SJCRH30 (cell line): Measurements from ENCODE around the gene KCNG1. TPM values are rescaled to one million over a fixed set of nuclear protein-coding genes. Genes with fewer than 3 reads are reported as not detected.

Source experiments
- DNase-seq, 2 experiments: peaks; one replicate each; pipeline ENCODE4 v3.0.0-alpha.2; 2015 to 2020
- H3K27ac ChIP-seq: fragments of 250-450 bp; sonication (Bioruptor Pico); 2 replicates; pipeline ENCODE4 v1.5.1; 2020; ENCODE audit warnings: mild to moderate bottlenecking, moderate library complexity
- H3K27me3 ChIP-seq: fragments of 250-450 bp; sonication (Bioruptor Pico); 2 replicates; pipeline ENCODE4 v1.5.1; 2020; ENCODE audit warnings: mild to moderate bottlenecking, moderate library complexity
- H3K36me3 ChIP-seq: fragments of 250-450 bp; sonication (Bioruptor Pico); 2 replicates; pipeline ENCODE4 v1.5.1; 2020; ENCODE audit warnings: mild to moderate bottlenecking, moderate library complexity
- H3K4me1 ChIP-seq: fragments of 250-450 bp; sonication (Bioruptor Pico); 2 replicates; pipeline ENCODE4 v1.5.1; 2020; ENCODE audit warnings: mild to moderate bottlenecking, moderate library complexity
- H3K4me3 ChIP-seq: fragments of 250-450 bp; sonication (Bioruptor Pico); 2 replicates; pipeline ENCODE4 v1.5.1; 2020; ENCODE audit warnings: mild to moderate bottlenecking, moderate library complexity
- H3K9me3 ChIP-seq: fragments of 250-450 bp; sonication (Bioruptor Pico); replicated peaks from 2 replicates; pipeline ENCODE4 v1.5.1; 2020; ENCODE audit warnings: mild to moderate bottlenecking, moderate library complexity
- total RNA-seq: library from RNA; depleted of rRNA; stranded (reverse); fragments of >200 nt; shearing (Covaris generic); gene quantifications from 2 replicates; pipeline ENCODE4 v1.2.3, GENCODE V29; 2014

KCNG1 gene
- total RNA-seq, 1 experiment from 2014 or later, result 9.3 TPM

GRCh38 chr20:51044796-51045195, 21.9 kb upstream of the KCNG1 start:
- no peak for DNase-seq
- Histone ChIP-seq H3K4me3 (no peak overlapping the region), H3K27me3 (no peaks in the 10 kb centered on the region), H3K4me1 (no peaks in the 10 kb centered on the region), H3K27ac (no peak overlapping the region), H3K9me3 (no peaks in the 10 kb centered on the region), H3K36me3 (no peaks in the 10 kb centered on the region)

- DNase-seq, result no peak
- Histone ChIP-seq H3K4me3 (no peak overlapping the region), H3K36me3 (no peaks in the 10 kb centered on the region), H3K27me3 (no peaks in the 10 kb centered on the region), H3K27ac (no peak overlapping the region), H3K9me3 (no peaks in the 10 kb centered on the region), H3K4me1 (no peaks in the 10 kb centered on the region)
Observed at GRCh38 chr20:51043811-51044210, 20.9 kb upstream of the KCNG1 start.

- no peaks in the 10 kb centered on the region for H3K36me3 ChIP-seq
- H3K4me1 ChIP-seq, result no peaks in the 10 kb centered on the region
- H3K9me3 ChIP-seq, result no peaks in the 10 kb centered on the region
- H3K4me3 ChIP-seq, result no peak overlapping the region
- DNase-seq, result no peak
- no peaks in the 10 kb centered on the region for H3K27me3 ChIP-seq
- no peak overlapping the region for H3K27ac ChIP-seq
Observed at GRCh38 chr20:51042657-51043247, 19.8 kb upstream of the KCNG1 start.

GRCh38 chr20:51042064-51042463, 19.2 kb upstream of the KCNG1 start:
- H3K36me3 ChIP-seq, result no peaks in the 10 kb centered on the region
- H3K27me3 ChIP-seq, result no peaks in the 10 kb centered on the region
- H3K9me3 ChIP-seq, result no peaks in the 10 kb centered on the region
- H3K4me3 ChIP-seq, result no peak overlapping the region
- no peak overlapping the region for H3K27ac ChIP-seq
- no peak for DNase-seq
- no peaks in the 10 kb centered on the region for H3K4me1 ChIP-seq

- Histone ChIP-seq H3K36me3 (no peaks in the 10 kb centered on the region), H3K27ac (no peak overlapping the region), H3K9me3 (no peaks in the 10 kb centered on the region), H3K4me3 (no peak overlapping the region), H3K4me1 (peaks cover 18% of the 10 kb centered on the region), H3K27me3 (no peaks in the 10 kb centered on the region)
- DNase-seq, result no peak
Observed at GRCh38 chr20:51037532-51038115, 14.7 kb upstream of the KCNG1 start.

GRCh38 chr20:51036827-51037531, 14.1 kb upstream of the KCNG1 start:
- DNase-seq, result no peak
- Histone ChIP-seq H3K4me1 (peaks cover 18% of the 10 kb centered on the region), H3K4me3 (no peak overlapping the region), H3K9me3 (no peaks in the 10 kb centered on the region), H3K27me3 (no peaks in the 10 kb centered on the region), H3K36me3 (no peaks in the 10 kb centered on the region), H3K27ac (no peak overlapping the region)

GRCh38 chr20:51036226-51036625, 13.3 kb upstream of the KCNG1 start:
- Histone ChIP-seq H3K4me3 (no peak overlapping the region), H3K36me3 (no peaks in the 10 kb centered on the region), H3K27me3 (no peaks in the 10 kb centered on the region), H3K27ac (no peak overlapping the region), H3K9me3 (no peaks in the 10 kb centered on the region), H3K4me1 (peaks cover 18% of the 10 kb centered on the region)
- DNase-seq, result no peak

GRCh38 chr20:51034988-51035656, 12.2 kb upstream of the KCNG1 start:
- Histone ChIP-seq H3K27me3 (no peaks in the 10 kb centered on the region), H3K9me3 (no peaks in the 10 kb centered on the region), H3K4me3 (no peak overlapping the region), H3K4me1 (peaks cover 18% of the 10 kb centered on the region), H3K36me3 (no peaks in the 10 kb centered on the region), H3K27ac (0 out of 2 replicates have a peak overlapping the region, but pooled peaks have one; percentile 43)
- peak; percentile 60 to 71 for DNase-seq

- Histone ChIP-seq H3K4me3 (no peak overlapping the region), H3K27ac (peak overlapping the region; percentile 43), H3K4me1 (peaks cover 18% of the 10 kb centered on the region), H3K9me3 (no peaks in the 10 kb centered on the region), H3K27me3 (no peaks in the 10 kb centered on the region), H3K36me3 (no peaks in the 10 kb centered on the region)
- peak in 1 of 2 experiments; percentile 31 for DNase-seq
Observed at GRCh38 chr20:51034476-51034875, 11.6 kb upstream of the KCNG1 start.

- peak; percentile 30 to 41 for DNase-seq
Observed at GRCh38 chr20:51029963-51030920, 7.3 kb upstream of the KCNG1 start.

GRCh38 chr20:51029556-51029955, 6.6 kb upstream of the KCNG1 start:
- Histone ChIP-seq H3K9me3 (no peaks in the 10 kb centered on the region), H3K4me3 (no peak overlapping the region), H3K27ac (no peak overlapping the region), H3K27me3 (no peaks in the 10 kb centered on the region), H3K36me3 (no peaks in the 10 kb centered on the region), H3K4me1 (peaks cover 14% of the 10 kb centered on the region)
- no peak for DNase-seq

More at GRCh38 chr20:51029963-51030920, 7.3 kb upstream of the KCNG1 start:
- Histone ChIP-seq H3K27me3 (no peaks in the 10 kb centered on the region), H3K9me3 (no peaks in the 10 kb centered on the region), H3K4me3 (no peak overlapping the region), H3K27ac (no peak overlapping the region), H3K36me3 (no peaks in the 10 kb centered on the region), H3K4me1 (peaks cover 18% of the 10 kb centered on the region)

- no peak for DNase-seq
- peaks cover 8% of the 10 kb centered on the region; the same call in 1 of the 2 replicates for H3K4me1 ChIP-seq
Observed at GRCh38 chr20:51028616-51029212, 5.8 kb upstream of the KCNG1 start.

GRCh38 chr20:51027035-51027795, 4.3 kb upstream of the KCNG1 start:
- H3K9me3 ChIP-seq, result no peaks in the 10 kb centered on the region
- H3K4me3 ChIP-seq, result no peak overlapping the region
- peaks cover 14% of the 10 kb centered on the region for H3K27me3 ChIP-seq
- H3K4me1 ChIP-seq, result no peaks in the 10 kb centered on the region
- DNase-seq, result no peak
- no peak overlapping the region for H3K27ac ChIP-seq
- no peaks in the 10 kb centered on the region for H3K36me3 ChIP-seq

More at GRCh38 chr20:51028616-51029212, 5.8 kb upstream of the KCNG1 start:
- H3K36me3 ChIP-seq, result no peaks in the 10 kb centered on the region
- peaks cover 5% of the 10 kb centered on the region; the same call in 1 of the 2 replicates for H3K27me3 ChIP-seq
- no peak overlapping the region for H3K27ac ChIP-seq
- no peaks in the 10 kb centered on the region for H3K9me3 ChIP-seq
- H3K4me3 ChIP-seq, result no peak overlapping the region
